ENCODE measurements around the gene PFN1.
A peak's percentile ranks its signal among the peaks of the same experiment; 100 is the strongest.
"Not testable (repeated sequence)": the region's sequence is repeated elsewhere in the genome, so short reads cannot be mapped to it uniquely, and the experiment has no call there.

Gene PFN1

DNA sequence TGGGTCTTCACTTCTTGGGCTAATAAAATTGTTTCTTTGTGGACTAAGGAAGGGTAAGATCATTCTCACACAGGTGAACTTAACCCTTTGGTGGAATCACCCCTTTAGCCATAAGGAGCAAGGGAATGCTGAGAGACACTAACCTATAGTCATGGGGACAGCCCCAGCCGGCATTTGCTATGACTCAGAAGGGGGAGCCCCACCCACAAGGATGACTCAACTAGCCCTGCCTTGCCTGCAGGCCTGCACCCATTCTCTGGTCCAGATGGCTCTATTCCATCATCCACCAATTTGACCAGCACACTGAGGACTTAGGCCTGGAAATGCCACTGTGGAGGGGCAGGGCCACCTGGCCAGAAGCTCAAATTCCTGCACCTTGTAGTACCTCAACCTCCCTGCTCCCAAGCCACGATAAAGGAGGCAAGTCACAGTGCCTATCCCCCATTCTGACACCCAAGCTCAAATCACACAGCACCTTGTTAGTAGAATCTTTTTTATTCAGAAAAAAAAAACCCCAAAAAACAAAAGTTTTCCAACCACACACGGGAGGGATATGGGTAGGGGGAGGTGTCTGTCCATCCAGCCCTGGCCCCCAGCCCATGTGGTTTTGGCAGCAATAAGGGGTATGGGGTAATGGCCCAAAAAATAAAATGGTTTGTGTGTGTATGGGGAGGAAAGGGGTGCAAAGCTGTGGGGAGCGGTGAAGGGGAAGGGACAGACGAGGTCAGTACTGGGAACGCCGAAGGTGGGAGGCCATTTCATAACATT lies 3.0 kb downstream of the PFN1 start:
- DNase-seq (ENCODE audit: low spot score), result peak; percentile 97

GRCh38 chr17:4944554-4945175 lies 3.7 kb downstream of the PFN1 start:
- DNase-seq (ENCODE audit: low spot score), result no peak

GRCh38 chr17:4944163-4944553 lies 4.2 kb downstream of the PFN1 start:
- no peak for DNase-seq (ENCODE audit: low spot score)

DNA sequence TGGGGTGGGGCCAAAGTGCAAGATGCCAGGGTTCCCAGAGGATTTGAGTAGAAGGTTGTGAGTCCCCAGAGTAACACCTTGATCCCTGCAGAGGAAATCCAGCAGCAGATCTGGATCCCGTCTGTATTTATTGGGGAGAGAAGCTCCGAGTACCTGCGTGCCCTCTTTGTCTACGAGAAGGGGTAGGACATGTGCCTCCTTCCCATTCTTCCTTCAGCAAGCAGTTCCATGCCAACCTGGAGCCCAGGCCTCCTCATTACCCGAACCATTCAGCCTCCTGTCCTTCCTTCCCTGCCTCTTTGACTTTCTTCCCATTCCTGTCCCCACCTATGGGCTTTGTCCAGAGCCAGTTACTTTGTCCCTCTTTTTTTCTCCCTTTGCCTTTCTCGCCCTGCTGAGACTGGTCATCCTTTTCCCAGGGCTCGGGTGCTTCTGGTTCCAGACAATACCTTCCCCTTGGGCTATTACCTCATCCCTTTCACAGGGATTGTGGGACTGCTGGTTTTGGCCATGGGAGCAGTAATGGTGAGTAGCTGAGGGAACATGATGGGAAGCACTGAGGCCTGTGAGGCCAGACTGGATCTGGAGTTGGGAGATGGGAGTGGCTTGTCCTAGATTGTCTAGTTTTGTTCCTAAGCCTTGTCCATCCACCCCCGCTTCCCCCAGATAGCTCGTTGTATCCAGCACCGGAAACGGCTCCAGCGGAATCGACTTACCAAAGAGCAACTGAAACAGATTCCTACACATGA lies 5.4 kb downstream of the PFN1 start:
- DNase-seq (ENCODE audit: low spot score), result no peak

- no peak for DNase-seq (ENCODE audit: low spot score)
Measured at GRCh38 chr17:4941319-4941610, 7.1 kb downstream of the PFN1 start.

DNA sequence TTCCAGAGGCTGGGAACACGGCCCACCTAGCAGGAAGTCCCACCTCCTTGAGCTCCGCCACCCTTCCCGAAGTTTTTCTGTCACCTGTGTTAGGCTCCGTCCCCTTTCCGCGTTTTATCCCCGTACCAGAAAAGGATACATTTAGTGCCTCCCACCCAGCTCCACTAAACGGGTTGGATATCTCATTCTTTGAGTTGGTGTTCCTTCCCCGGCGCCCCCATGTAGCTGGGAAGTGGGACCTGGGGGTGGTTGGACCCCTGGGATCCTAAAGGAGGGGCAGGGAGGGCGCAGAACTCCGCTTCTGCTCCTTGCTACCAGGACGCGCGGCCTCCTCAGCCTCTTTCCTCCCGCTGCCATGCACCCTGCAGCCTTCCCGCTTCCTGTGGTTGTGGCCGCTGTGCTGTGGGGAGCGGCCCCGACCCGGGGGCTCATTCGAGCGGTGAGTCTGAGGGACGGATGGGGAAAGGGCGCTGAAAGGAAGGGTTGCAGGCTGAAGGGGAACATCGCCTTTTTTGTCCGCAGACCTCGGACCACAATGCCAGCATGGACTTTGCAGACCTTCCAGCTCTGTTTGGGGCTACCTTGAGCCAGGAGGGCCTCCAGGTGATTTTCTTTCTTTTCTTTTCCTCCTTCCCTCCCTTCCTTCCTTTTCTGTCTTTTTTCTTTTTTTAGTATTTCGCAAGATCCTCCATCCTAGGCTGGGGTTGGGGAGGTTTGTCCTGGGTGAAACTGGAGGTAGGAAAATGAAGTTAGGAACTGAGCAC lies 7.6 kb downstream of the PFN1 start:
- DNase-seq (ENCODE audit: low spot score), result peak; percentile 90

- peak; percentile 98 for DNase-seq (ENCODE audit: low spot score)
Measured at GRCh38 chr17:4939796-4940554, 8.4 kb downstream of the PFN1 start, which contains the start of the genes RNF167 and SLC25A11. RNF167 (plus strand) TSS chr17:4940268; CDS start chr17:4940910, 642 bp downstream. SLC25A11 (minus strand) TSS chr17:4940046; CDS start chr17:4939910, 136 bp downstream.

GRCh38 chr17:4939546-4939795 lies 8.9 kb downstream of the PFN1 start:
- no peak for DNase-seq (ENCODE audit: low spot score)

- DNase-seq (ENCODE audit: low spot score), result no peak
Measured at GRCh38 chr17:4938688-4939545, 9.4 kb downstream of the PFN1 start.

GRCh38 chr17:4938069-4938491 lies 10.2 kb downstream of the PFN1 start:
- no peak for DNase-seq (ENCODE audit: low spot score)

- no peak for DNase-seq (ENCODE audit: low spot score)
Measured at GRCh38 chr17:4937553-4937952, 10.8 kb downstream of the PFN1 start.

GRCh38 chr17:4936436-4936835 lies 11.9 kb downstream of the PFN1 start:
- no peak for DNase-seq (ENCODE audit: low spot score)

DNA sequence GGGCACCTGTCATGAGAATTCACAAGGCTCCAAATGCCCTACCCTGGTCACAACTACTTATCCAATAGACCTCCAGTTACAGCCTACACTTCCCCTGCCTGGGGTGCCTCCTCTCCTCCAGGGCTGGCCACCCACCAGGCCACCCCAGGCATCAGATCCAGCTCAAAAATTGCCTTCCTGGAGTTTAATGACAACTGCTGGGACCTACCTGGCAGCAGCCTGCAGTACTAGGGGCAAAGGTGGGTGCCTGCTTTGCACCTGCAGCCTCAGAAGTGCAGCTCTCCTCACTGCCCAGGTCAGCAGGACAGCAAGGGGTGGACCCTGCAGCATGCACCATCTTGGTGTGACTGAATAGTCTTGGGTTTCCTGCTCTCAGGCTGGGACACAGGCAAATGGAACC lies 12.7 kb downstream of the PFN1 start:
- DNase-seq (ENCODE audit: low spot score), result no peak

GRCh38 chr17:4934173-4934979 lies 14.0 kb downstream of the PFN1 start:
- peak; percentile 70 for DNase-seq (ENCODE audit: low spot score)

DNA sequence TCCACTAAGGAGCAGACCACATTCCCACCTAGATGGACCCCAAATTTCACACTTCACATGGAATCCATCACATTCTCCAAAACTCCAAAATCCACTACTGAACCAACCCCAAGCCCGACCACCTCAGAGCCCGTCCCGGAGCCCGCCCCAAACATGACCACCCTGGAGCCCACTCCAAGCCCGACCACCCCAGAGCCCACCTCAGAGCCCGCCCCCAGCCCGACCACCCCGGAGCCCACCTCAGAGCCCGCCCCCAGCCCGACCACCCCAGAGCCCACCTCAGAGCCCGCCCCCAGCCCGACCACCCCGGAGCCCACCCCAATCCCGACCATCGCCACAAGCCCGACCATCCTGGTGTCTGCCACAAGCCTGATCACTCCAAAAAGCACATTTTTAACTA lies 14.7 kb downstream of the PFN1 start:
- DNase-seq (ENCODE audit: low spot score), result no peak

DNA sequence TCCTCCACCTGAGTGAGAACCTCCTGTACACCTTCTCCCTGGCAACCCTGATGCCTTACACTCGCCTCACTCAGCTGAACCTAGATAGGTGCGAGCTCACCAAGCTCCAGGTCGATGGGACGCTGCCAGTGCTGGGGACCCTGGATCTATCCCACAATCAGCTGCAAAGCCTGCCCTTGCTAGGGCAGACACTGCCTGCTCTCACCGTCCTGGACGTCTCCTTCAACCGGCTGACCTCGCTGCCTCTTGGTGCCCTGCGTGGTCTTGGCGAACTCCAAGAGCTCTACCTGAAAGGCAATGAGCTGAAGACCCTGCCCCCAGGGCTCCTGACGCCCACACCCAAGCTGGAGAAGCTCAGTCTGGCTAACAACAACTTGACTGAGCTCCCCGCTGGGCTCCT lies 15.6 kb downstream of the PFN1 start:
- no peak for DNase-seq (ENCODE audit: low spot score)

DNA sequence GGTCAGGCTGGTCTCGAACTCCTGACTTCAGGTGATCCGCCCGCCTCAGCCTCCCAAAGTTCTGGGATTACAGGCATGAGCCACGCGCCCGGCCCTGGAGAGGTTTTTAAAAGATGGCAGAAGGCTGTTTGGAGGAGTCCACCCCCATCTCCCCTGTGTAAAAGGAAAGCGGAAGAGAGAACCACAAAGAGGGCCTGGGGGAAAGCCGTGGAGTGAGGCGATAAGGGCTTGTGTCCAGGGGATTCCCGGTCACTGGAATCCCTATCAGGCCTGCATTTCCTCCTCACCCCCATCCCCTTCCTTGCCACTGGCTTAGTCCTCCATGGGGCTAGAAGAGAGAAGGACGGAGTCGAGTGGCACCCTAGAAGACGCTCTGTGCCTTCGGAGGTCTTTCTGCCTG lies 16.4 kb downstream of the PFN1 start, which contains the start of gene GP1BA:
Gene GP1BA (plus strand): TSS at position 315 of the 400 bp plus-strand sequence. CDS start 328 bp downstream, outside the sequence.
- no peak for DNase-seq (ENCODE audit: low spot score)

DNA sequence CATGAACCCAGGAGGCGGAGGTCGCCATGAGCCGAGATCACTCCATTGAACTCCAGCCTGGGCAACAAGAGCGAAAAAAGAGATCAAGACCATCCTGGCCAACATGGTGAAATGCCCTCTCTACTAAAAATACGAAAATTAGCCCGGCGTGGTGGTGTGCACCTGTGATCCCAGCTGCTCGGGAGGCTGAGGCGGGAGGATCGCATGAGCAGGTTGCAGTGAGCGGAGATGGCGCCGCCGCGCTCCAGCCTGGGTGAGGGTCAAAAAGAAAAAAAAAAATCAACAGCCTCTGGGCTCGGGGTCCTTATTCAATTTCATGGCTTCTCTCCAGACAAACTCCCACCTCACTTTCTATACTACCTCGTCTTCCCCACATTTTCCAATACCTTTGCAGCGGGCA lies 19.4 kb downstream of the PFN1 start:
- no peak for DNase-seq (ENCODE audit: low spot score)

DNA sequence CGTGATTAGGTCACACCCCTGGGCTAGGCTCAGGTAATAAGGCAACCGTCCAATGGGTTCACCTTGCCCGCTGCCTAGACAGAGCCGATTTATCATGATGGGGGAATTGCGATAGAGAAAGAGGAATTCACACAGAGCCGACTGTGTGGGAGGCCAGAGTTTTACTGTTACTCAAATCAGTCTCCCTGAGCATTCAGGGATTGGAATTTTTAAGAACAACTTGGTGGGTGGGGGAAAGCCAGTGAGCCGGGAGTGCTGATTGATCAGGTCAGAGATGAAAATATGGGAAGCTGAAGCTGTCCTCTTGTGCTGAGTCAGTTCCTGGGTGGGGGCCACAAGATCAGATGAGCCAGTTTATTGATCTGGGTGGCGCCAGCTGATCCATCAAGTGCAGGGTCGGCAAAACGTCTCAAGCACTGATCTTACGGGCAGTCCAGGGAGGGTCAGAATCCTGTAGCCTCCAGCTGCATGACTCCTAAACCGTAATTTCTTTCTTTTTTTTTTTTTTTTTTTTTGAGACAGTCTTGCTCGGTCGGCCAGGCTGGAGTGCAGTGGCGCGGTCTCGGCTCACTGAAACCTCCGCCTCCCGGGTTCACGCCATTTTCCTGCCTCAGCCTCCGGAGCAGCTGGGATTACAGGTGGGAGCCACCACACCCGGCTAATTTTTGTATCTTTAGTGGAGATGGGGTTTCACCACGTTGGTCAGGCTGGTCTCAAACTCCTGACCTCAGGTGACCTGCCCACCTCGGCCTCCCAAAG lies 21.6 kb downstream of the PFN1 start:
- DNase-seq (ENCODE audit: low spot score), result not testable (repeated sequence)

Measured in hepatic stellate cell (primary cell).